ENCODE data around the gene SOX30. TPM values are rescaled to one million over a fixed set of nuclear protein-coding genes. Genes with fewer than 3 reads are reported as not detected.

SOX30 gene
- total and polyA plus RNA-seq, 3 donors from 2014 or later: 47.7 to 197 (median 83.9) TPM

DNA sequence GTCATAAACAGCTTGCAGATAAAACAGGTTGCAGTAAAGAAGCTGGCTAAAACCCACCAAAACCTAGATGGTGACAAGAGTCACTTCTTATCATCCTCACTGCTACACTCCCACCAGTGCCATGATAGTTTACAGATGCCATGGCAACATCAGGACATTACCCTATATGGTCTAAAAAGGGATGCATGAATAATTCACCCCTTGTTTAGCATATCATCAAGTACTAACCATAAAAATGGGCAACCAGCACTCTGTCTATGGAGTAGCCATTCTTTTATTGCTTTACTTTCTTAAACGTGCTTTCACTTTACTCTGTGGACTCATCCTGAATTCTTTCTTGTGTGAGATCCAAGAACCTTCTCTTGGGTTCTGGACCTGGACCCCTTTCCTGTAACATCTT, 6.7 kb upstream of the SOX30 start:
- whole genome bisulfite sequencing, 2 donors: 76 to 86% methylated on average over 1 of the region's 1 CpG

DNA sequence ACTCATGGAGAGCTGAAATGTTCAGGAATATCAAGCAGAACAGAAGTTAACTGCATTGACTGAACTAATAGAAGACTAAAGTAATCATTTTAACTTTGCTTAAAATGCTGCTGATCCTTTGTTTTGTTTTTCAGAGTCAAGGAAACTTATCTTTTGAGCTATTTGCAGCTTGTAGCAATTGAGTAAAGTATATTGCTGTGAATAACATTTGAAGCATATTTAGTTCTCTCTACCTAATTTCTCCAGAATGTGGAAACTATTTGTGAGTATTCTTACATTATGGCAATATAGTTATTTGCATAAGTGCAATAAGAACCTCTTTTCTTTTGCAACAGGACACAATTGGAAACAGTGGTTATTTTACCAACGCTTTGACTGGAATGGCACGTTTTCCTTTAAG, 5.3 kb upstream of the SOX30 start:
- H3K9me3 ChIP-seq: no peaks in the 10 kb centered on the region
- no peaks in the 10 kb centered on the region for H3K36me3 ChIP-seq (ENCODE audit: low read depth, missing control alignments)
- no peak for DNase-seq
- no peaks in the 10 kb centered on the region for H3K27me3 ChIP-seq
- intact Hi-C loops (cut with DNase I; ENCODE audit: low total_unique reads): no loop called here
- no peaks in the 10 kb centered on the region for H3K4me1 ChIP-seq
- TF ChIP-seq CTCF (IDR thresholded peaks at IDR 0.05) (no peak), POLR2A (IDR thresholded peaks at IDR 0.05) (no peak)
- H3K27ac ChIP-seq: no peak overlapping the region
- no peak overlapping the region for H3K4me3 ChIP-seq
- 85 to 92% methylated on average over 2 of the region's 2 CpGs for WGBS, 2 donors

More for the DNA sequence above, 6.7 kb upstream of the SOX30 start:
- no peak overlapping the region for H3K4me3 ChIP-seq
- DNase-seq: no peak
- H3K27me3 ChIP-seq: no peaks in the 10 kb centered on the region
- H3K9me3 ChIP-seq: no peaks in the 10 kb centered on the region
- H3K27ac ChIP-seq: no peak overlapping the region
- intact Hi-C loops (cut with DNase I; ENCODE audit: low total_unique reads): no loop called here
- no peaks in the 10 kb centered on the region for H3K4me1 ChIP-seq
- no peaks in the 10 kb centered on the region for H3K36me3 ChIP-seq (ENCODE audit: low read depth, missing control alignments)
- TF ChIP-seq CTCF (IDR thresholded peaks at IDR 0.05) (no peak), POLR2A (IDR thresholded peaks at IDR 0.05) (no peak)

DNA sequence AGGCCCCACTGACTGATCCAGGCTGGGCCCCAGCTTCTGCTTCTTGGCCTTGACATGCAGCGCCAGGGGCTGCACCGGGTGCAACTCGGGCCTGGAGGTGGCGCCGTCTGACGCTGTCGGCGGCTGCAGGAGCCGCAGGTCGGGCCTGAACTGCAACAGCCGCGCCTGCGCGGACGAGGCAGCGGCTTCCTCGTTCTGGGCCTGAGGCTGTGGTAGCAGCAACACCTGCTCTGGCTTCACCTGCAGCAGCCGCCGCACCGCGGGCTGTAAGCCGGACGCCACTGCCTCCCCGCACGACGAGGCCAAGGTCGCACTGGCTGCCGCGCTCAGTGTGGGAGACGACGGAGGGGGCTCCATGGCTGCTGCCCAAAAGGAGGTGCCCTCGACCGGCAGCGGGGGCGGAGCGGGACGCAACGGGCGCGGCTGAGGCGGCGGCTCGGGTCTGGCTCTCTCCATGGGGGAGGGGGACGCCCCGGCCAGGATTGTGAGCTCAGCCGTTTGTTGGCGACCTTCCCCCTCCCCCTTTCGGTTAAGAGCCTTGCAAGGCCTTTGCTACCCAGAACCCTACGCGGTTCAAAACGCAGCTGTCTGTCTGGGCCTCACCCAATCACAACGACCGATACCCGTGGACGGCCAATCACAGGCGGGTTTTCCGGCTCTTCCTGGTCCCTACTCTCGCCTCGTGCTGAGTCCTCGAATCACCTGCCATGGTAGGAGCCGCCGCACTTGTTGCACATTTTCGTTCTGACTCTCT, 438 bp downstream of the SOX30 start:
- H3K4me3 ChIP-seq: peak overlapping the region; percentile 59 to 82
- H3K4me1 ChIP-seq: no peaks in the 10 kb centered on the region
- no peaks in the 10 kb centered on the region for H3K27me3 ChIP-seq
- DNase-seq: peak; percentile 88
- intact Hi-C loops (cut with DNase I; ENCODE audit: low total_unique reads): no loop called here
- H3K9me3 ChIP-seq: no peaks in the 10 kb centered on the region
- TF ChIP-seq CTCF (IDR thresholded peaks at IDR 0.05) (peak in 1 of 3 experiments; percentile 17), POLR2A (IDR thresholded peaks at IDR 0.05) (no peak)
- H3K36me3 ChIP-seq (ENCODE audit: low read depth, missing control alignments): no peaks in the 10 kb centered on the region
- H3K27ac ChIP-seq: peak overlapping the region; percentile 73 to 77
- 16 to 42% methylated on average over 15 to 62 of the region's 63 CpGs for WGBS, 2 donors

- no peak for TF ChIP-seq POLR2A (IDR thresholded peaks at IDR 0.05)
- no peak for TF ChIP-seq CTCF (IDR thresholded peaks at IDR 0.05)
- no peaks in the 10 kb centered on the region for H3K4me1 ChIP-seq
- H3K27ac ChIP-seq: peak overlapping the region; percentile 73 to 77
- peak overlapping the region; percentile 59 to 82 for H3K4me3 ChIP-seq
- 47 to 60% methylated on average over 12 to 33 of the region's 33 CpGs for WGBS, 2 donors
- no peaks in the 10 kb centered on the region for H3K27me3 ChIP-seq
- intact Hi-C loops (cut with DNase I; ENCODE audit: low total_unique reads): no loop called here
- H3K36me3 ChIP-seq (ENCODE audit: low read depth, missing control alignments): no peaks in the 10 kb centered on the region
- no peaks in the 10 kb centered on the region for H3K9me3 ChIP-seq
- DNase-seq: peak; percentile 18
Observed at GRCh38 chr5:157650991-157651611, 1.1 kb downstream of the SOX30 start.

Data from testis (tissue), 3 donors.